ENCODE measurements around the gene TMEM80.

Gene TMEM80

GRCh38 chr11:680476-680875 is 15.1 kb upstream of the TMEM80 start:
- H3K9ac ChIP-seq (ENCODE audit: low read depth, low read length, poor library complexity, severe bottlenecking): no peak overlapping the region
- no peak overlapping the region for H3K4me3 ChIP-seq (ENCODE audit: low read length, poor library complexity, severe bottlenecking)
- H3K4me2 ChIP-seq (ENCODE audit: low read depth, low read length, poor library complexity, severe bottlenecking): no peak overlapping the region
- H2AFZ ChIP-seq (ENCODE audit: low read length): no peak overlapping the region
- H3F3A ChIP-seq (ENCODE audit: low read depth): no peaks in the 10 kb centered on the region
- H3K79me2 ChIP-seq (ENCODE audit: insufficient read depth, low read length): no peaks in the 10 kb centered on the region
- no peaks in the 10 kb centered on the region for H3K4me1 ChIP-seq (ENCODE audit: insufficient read depth, low read length, poor library complexity, severe bottlenecking)
- H4K20me1 ChIP-seq (ENCODE audit: insufficient read depth, low read length, poor library complexity, severe bottlenecking): peaks cover 3% of the 10 kb centered on the region
- TF ChIP-seq EZH2phosphoT487 (IDR thresholded peaks at IDR 0.05; ENCODE audit: borderline replicate concordance): no peak
- TF ChIP-seq, protein P1, sequence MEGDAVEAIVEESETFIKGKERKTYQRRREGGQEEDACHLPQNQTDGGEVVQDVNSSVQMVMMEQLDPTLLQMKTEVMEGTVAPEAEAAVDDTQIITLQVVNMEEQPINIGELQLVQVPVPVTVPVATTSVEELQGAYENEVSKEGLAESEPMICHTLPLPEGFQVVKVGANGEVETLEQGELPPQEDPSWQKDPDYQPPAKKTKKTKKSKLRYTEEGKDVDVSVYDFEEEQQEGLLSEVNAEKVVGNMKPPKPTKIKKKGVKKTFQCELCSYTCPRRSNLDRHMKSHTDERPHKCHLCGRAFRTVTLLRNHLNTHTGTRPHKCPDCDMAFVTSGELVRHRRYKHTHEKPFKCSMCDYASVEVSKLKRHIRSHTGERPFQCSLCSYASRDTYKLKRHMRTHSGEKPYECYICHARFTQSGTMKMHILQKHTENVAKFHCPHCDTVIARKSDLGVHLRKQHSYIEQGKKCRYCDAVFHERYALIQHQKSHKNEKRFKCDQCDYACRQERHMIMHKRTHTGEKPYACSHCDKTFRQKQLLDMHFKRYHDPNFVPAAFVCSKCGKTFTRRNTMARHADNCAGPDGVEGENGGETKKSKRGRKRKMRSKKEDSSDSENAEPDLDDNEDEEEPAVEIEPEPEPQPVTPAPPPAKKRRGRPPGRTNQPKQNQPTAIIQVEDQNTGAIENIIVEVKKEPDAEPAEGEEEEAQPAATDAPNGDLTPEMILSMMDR (conservative IDR thresholded peaks at IDR 0.05; ENCODE audit: low read length): no peak
- no peaks in the 10 kb centered on the region for H3K9me3 ChIP-seq (ENCODE audit: insufficient read depth, low read depth, low read length)
- H3K27me3 ChIP-seq (ENCODE audit: insufficient read depth, low read length, poor library complexity, severe bottlenecking): no peaks in the 10 kb centered on the region
- H3K9me2 ChIP-seq (replicated peaks; ENCODE audit: low read depth, low read length): no peaks in the 10 kb centered on the region
- peaks cover 39% of the 10 kb centered on the region; the same call in 1 of the 2 replicates for H3K36me3 ChIP-seq (ENCODE audit: insufficient read depth, low read length)

- H3K4me3 ChIP-seq (ENCODE audit: low read length, poor library complexity, severe bottlenecking): no peak overlapping the region
- peaks cover 39% of the 10 kb centered on the region; the same call in 1 of the 2 replicates for H3K36me3 ChIP-seq (ENCODE audit: insufficient read depth, low read length)
- H3F3A ChIP-seq (ENCODE audit: low read depth): no peaks in the 10 kb centered on the region
- H3K79me2 ChIP-seq (ENCODE audit: insufficient read depth, low read length): no peaks in the 10 kb centered on the region
- H3K9me2 ChIP-seq (replicated peaks; ENCODE audit: low read depth, low read length): no peaks in the 10 kb centered on the region
- no peaks in the 10 kb centered on the region for H3K27me3 ChIP-seq (ENCODE audit: insufficient read depth, low read length, poor library complexity, severe bottlenecking)
- no peaks in the 10 kb centered on the region for H3K4me1 ChIP-seq (ENCODE audit: insufficient read depth, low read length, poor library complexity, severe bottlenecking)
- TF ChIP-seq, protein P1 (conservative IDR thresholded peaks at IDR 0.05; ENCODE audit: low read length): no peak
- no peak for TF ChIP-seq EZH2phosphoT487 (IDR thresholded peaks at IDR 0.05; ENCODE audit: borderline replicate concordance)
- no peak overlapping the region for H2AFZ ChIP-seq (ENCODE audit: low read length)
- H3K4me2 ChIP-seq (ENCODE audit: low read depth, low read length, poor library complexity, severe bottlenecking): no peak overlapping the region
- no peaks in the 10 kb centered on the region for H3K9me3 ChIP-seq (ENCODE audit: insufficient read depth, low read depth, low read length)
- H3K9ac ChIP-seq (ENCODE audit: low read depth, low read length, poor library complexity, severe bottlenecking): no peak overlapping the region
- peaks cover 3% of the 10 kb centered on the region for H4K20me1 ChIP-seq (ENCODE audit: insufficient read depth, low read length, poor library complexity, severe bottlenecking)
These were observed 14.6 kb upstream of the TMEM80 start for GRCh38 chr11:680970-681369.

DNA sequence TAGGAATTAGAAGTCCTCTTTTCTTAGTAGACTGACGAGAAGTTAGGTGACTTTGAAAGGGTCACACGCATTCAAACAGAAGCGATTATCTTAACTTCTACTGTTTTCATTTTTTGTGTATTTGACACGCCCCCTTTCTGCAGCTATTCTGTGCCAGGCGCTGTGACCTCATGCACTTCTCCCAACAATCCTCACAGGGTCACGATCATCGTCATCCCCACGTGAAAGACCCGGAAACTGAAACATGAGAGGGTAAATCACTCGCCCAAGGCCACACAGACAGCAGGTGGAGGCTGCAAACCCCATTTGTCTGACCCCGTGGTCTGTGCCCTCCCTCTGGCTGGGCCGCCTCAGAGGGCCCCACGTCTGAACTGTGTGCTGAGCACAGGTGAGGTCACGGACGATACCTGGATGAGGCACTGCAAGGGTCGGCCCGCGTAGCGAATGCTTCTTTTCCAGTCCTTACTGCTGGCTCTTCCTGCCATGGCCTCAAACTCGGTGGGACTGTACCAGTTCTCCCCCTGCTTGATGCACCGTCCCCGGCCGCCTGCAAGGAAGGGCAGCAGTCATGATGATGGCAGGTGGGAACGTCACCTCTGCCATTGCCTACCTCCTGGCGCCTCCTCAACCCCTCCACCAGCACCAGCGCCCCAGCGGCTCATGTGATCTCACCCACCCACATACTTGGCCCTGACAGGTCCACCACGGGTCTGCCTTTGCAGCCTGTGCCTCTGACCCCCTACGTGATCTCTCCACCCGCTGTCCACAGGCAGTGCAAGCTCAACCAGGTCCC is 9.0 kb upstream of the TMEM80 start:
- Histone ChIP-seq H3K9me3 (ENCODE audit: insufficient read depth, low read depth, low read length) (no peaks in the 10 kb centered on the region), H3K36me3 (ENCODE audit: insufficient read depth, low read length) (peaks cover 47% of the 10 kb centered on the region; the same call in 1 of the 2 replicates), H3K9me2 (replicated peaks; ENCODE audit: low read depth, low read length) (no peaks in the 10 kb centered on the region), H3K9ac (ENCODE audit: low read depth, low read length, poor library complexity, severe bottlenecking) (no peak overlapping the region), H3K4me1 (ENCODE audit: insufficient read depth, low read length, poor library complexity, severe bottlenecking) (peaks cover 31% of the 10 kb centered on the region), H2AFZ (ENCODE audit: low read length) (no peak overlapping the region), H3K79me2 (ENCODE audit: insufficient read depth, low read length) (peaks cover 22% of the 10 kb centered on the region), H3K27me3 (ENCODE audit: insufficient read depth, low read length, poor library complexity, severe bottlenecking) (no peaks in the 10 kb centered on the region), H3K4me3 (ENCODE audit: low read length, poor library complexity, severe bottlenecking) (no peak overlapping the region), H3K4me2 (ENCODE audit: low read depth, low read length, poor library complexity, severe bottlenecking) (no peak overlapping the region), H3F3A (ENCODE audit: low read depth) (peaks cover 3% of the 10 kb centered on the region; the same call in 1 of the 2 replicates), H4K20me1 (ENCODE audit: insufficient read depth, low read length, poor library complexity, severe bottlenecking) (peaks cover 16% of the 10 kb centered on the region)
- TF ChIP-seq EZH2phosphoT487 (IDR thresholded peaks at IDR 0.05; ENCODE audit: borderline replicate concordance): no peak
- TF ChIP-seq, protein P1 (conservative IDR thresholded peaks at IDR 0.05; ENCODE audit: low read length): no peak
